ENCODE measurements around the gene ZNF524.

ZNF524 gene

GRCh38 chr19:55599842-55600661 lies at the start of gene ZNF524:
TSS of gene ZNF524 (plus strand) at chr19:55600288. CDS start at chr19:55602113, 1,825 bp downstream.
- TF ChIP-seq, protein P1, sequence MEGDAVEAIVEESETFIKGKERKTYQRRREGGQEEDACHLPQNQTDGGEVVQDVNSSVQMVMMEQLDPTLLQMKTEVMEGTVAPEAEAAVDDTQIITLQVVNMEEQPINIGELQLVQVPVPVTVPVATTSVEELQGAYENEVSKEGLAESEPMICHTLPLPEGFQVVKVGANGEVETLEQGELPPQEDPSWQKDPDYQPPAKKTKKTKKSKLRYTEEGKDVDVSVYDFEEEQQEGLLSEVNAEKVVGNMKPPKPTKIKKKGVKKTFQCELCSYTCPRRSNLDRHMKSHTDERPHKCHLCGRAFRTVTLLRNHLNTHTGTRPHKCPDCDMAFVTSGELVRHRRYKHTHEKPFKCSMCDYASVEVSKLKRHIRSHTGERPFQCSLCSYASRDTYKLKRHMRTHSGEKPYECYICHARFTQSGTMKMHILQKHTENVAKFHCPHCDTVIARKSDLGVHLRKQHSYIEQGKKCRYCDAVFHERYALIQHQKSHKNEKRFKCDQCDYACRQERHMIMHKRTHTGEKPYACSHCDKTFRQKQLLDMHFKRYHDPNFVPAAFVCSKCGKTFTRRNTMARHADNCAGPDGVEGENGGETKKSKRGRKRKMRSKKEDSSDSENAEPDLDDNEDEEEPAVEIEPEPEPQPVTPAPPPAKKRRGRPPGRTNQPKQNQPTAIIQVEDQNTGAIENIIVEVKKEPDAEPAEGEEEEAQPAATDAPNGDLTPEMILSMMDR (IDR thresholded peaks at IDR 0.05; ENCODE audit: low read depth, low read length), result no peak
- peak within 1 kb of the TSS; percentile 83 for H3K4me3 ChIP-seq (ENCODE audit: low read depth, low read length)

DNA sequence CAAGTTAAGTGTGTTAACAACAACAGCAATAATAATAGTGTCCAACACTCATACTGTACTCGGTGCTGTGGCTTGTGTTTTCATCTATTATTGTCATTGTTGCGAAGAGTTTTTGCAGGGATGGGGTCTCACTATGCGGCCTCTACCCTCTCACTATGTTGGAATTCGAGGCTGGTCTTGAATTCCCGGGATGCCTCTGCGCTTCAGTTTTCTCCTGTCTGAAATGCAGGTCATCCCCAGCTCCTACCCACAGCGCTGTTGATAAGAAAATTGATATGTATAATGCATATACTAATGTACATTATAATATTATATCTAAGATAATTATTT lies 49.8 kb upstream of the ZNF524 start:
- no peak overlapping the region for H3K4me3 ChIP-seq (ENCODE audit: low read depth, low read length)
- TF ChIP-seq, protein P1 (IDR thresholded peaks at IDR 0.05; ENCODE audit: low read depth, low read length), result no peak

DNA sequence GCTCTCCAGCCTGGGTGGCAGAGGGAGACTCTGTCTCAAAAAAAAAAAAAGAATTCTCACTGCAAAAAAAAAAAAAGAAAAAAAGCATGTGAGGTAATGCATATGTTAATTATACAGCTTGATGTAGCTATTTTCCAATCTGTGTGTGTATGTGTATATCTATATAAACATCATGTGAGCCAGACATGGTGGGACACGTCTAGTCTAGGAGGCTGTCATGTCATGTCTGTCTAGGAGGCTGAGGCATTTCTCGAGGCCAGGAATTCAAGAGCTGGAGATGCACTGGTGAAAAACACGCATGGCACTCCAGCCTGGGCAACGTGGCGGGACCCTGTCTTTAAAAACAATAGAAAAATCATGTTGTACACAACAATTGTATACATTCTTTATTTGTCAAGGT lies 47.9 kb upstream of the ZNF524 start:
- H3K4me3 ChIP-seq (ENCODE audit: low read depth, low read length), result no peak overlapping the region
- TF ChIP-seq, protein P1 (IDR thresholded peaks at IDR 0.05; ENCODE audit: low read depth, low read length), result no peak

- TF ChIP-seq, protein P1 (IDR thresholded peaks at IDR 0.05; ENCODE audit: low read depth, low read length), result no peak
- no peak overlapping the region for H3K4me3 ChIP-seq (ENCODE audit: low read depth, low read length)
These were observed 47.5 kb upstream of the ZNF524 start for GRCh38 chr19:55552620-55553019.

GRCh38 chr19:55553217-55554182 lies 46.6 kb upstream of the ZNF524 start:
- no peak overlapping the region for H3K4me3 ChIP-seq (ENCODE audit: low read depth, low read length)

DNA sequence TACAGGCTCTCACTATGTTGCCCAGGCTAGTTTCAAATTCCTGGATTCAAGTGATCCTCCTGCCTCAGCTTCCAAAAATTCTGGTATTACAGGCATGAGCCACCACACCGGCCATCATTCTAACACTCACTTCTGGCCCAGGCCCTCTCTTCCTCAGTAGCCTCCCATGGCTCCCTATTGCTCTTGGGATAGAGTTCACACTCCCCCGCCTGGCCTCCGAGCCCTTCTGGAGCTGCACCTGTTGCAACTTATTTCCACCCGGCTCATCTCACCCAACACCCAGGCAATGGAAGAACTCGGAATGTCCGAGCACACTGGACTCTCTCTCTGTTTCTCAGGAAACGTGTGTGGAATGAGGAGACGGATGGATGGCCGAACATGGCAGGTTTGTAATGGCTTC lies 45.8 kb upstream of the ZNF524 start:
- no peak overlapping the region for H3K4me3 ChIP-seq (ENCODE audit: low read depth, low read length)
- TF ChIP-seq, protein P1 (IDR thresholded peaks at IDR 0.05; ENCODE audit: low read depth, low read length), result no peak

More at GRCh38 chr19:55553217-55554182, 46.6 kb upstream of the ZNF524 start:
- TF ChIP-seq, protein P1 (IDR thresholded peaks at IDR 0.05; ENCODE audit: low read depth, low read length), result no peak
